Measurements from ENCODE around the gene CIITA.

CIITA gene

GRCh38 chr16:10834766-10835165 lies 42.2 kb upstream of the CIITA start:
- Histone ChIP-seq H3K9me3 (ENCODE audit: control insufficient read depth, insufficient read depth, low read length) (no peaks in the 10 kb centered on the region), H3K36me3 (ENCODE audit: control insufficient read depth, low read length) (no peaks in the 10 kb centered on the region), H3F3A (ENCODE audit: control insufficient read depth, insufficient read depth) (no peaks in the 10 kb centered on the region), H4K20me1 (ENCODE audit: control insufficient read depth, insufficient read depth, low read depth, low read length) (no peaks in the 10 kb centered on the region), H3K4me2 (ENCODE audit: low read length) (no peak overlapping the region), H3K79me2 (ENCODE audit: control insufficient read depth, low read length) (no peaks in the 10 kb centered on the region), H3K4me3 (ENCODE audit: low read length) (no peak overlapping the region), H3K9me2 (replicated peaks; ENCODE audit: control insufficient read depth, low read length) (no peaks in the 10 kb centered on the region), H3K4me1 (ENCODE audit: control insufficient read depth, low read length) (no peaks in the 10 kb centered on the region), H3K27ac (ENCODE audit: low read depth, low read length) (no peak overlapping the region), H3K27me3 (ENCODE audit: control insufficient read depth, low read length) (peaks cover 24% of the 10 kb centered on the region)
- TF ChIP-seq EZH2phosphoT487 (IDR thresholded peaks at IDR 0.05; ENCODE audit: borderline replicate concordance, low read length), result no peak
- no peak for TF ChIP-seq CTCF (IDR thresholded peaks at IDR 0.05; ENCODE audit: low read depth, low read length, poor library complexity, severe bottlenecking)

GRCh38 chr16:10835281-10835931 lies 41.6 kb upstream of the CIITA start:
- Histone ChIP-seq H4K20me1 (ENCODE audit: control insufficient read depth, insufficient read depth, low read depth, low read length) (no peaks in the 10 kb centered on the region), H3K4me2 (ENCODE audit: low read length) (no peak overlapping the region), H3F3A (ENCODE audit: control insufficient read depth, insufficient read depth) (no peaks in the 10 kb centered on the region), H3K27ac (ENCODE audit: low read depth, low read length) (no peak overlapping the region), H3K27me3 (ENCODE audit: control insufficient read depth, low read length) (peaks cover 23% of the 10 kb centered on the region), H3K9me2 (replicated peaks; ENCODE audit: control insufficient read depth, low read length) (no peaks in the 10 kb centered on the region), H3K36me3 (ENCODE audit: control insufficient read depth, low read length) (no peaks in the 10 kb centered on the region), H3K4me3 (ENCODE audit: low read length) (no peak overlapping the region), H3K79me2 (ENCODE audit: control insufficient read depth, low read length) (no peaks in the 10 kb centered on the region), H3K4me1 (ENCODE audit: control insufficient read depth, low read length) (no peaks in the 10 kb centered on the region), H3K9me3 (ENCODE audit: control insufficient read depth, insufficient read depth, low read length) (no peaks in the 10 kb centered on the region)
- TF ChIP-seq CTCF (IDR thresholded peaks at IDR 0.05; ENCODE audit: low read depth, low read length, poor library complexity, severe bottlenecking), result no peak
- no peak for TF ChIP-seq EZH2phosphoT487 (IDR thresholded peaks at IDR 0.05; ENCODE audit: borderline replicate concordance, low read length)

- Histone ChIP-seq H3K4me1 (ENCODE audit: control insufficient read depth, low read length) (no peaks in the 10 kb centered on the region), H3F3A (ENCODE audit: control insufficient read depth, insufficient read depth) (no peaks in the 10 kb centered on the region), H3K4me3 (ENCODE audit: low read length) (no peak overlapping the region), H3K9me3 (ENCODE audit: control insufficient read depth, insufficient read depth, low read length) (no peaks in the 10 kb centered on the region), H3K9me2 (replicated peaks; ENCODE audit: control insufficient read depth, low read length) (no peaks in the 10 kb centered on the region), H3K27ac (ENCODE audit: low read depth, low read length) (no peak overlapping the region), H3K4me2 (ENCODE audit: low read length) (no peak overlapping the region), H3K36me3 (ENCODE audit: control insufficient read depth, low read length) (no peaks in the 10 kb centered on the region), H4K20me1 (ENCODE audit: control insufficient read depth, insufficient read depth, low read depth, low read length) (no peaks in the 10 kb centered on the region), H3K79me2 (ENCODE audit: control insufficient read depth, low read length) (no peaks in the 10 kb centered on the region), H3K27me3 (ENCODE audit: control insufficient read depth, low read length) (peaks cover 17% of the 10 kb centered on the region)
- TF ChIP-seq CTCF (IDR thresholded peaks at IDR 0.05; ENCODE audit: low read depth, low read length, poor library complexity, severe bottlenecking) (no peak), EZH2phosphoT487 (IDR thresholded peaks at IDR 0.05; ENCODE audit: borderline replicate concordance, low read length) (no peak)
Measured at GRCh38 chr16:10836174-10836853, 40.7 kb upstream of the CIITA start.

Measured in DOHH2 (cell line).